K562 (cell line): ENCODE measurements around the gene MPV17L2. TPM values are rescaled to one million over a fixed set of nuclear protein-coding genes. Genes with fewer than 3 reads are reported as not detected.

Source experiments
- ATAC-seq: fragments of 200-7000 bp; cut with Tn5 transposase; 3 replicates; pipeline ENCODE4 v1.9.1; 2020; ENCODE audit warnings: moderate library complexity
- BruUV-seq: library from RNA; stranded (reverse); fragments of 400-500 nt; replicated peaks from 2 replicates; lab custom pipeline; 2021; lab: Mats Ljungman, UMichigan
- CTCF ChIA-PET: fragments of 300-600 bp; formaldehyde crosslinking; extraction: SDS; loops from one replicate; lab custom pipeline; 2021; ENCODE audit warnings: low intra/inter-chr PET ratio; lab: Yijun Ruan, JAX
- POLR2A ChIA-PET: fragments of 300-600, 350-650 bp; sonication (Branson Sonifier 250); formaldehyde crosslinking; extraction: SDS; loops from one replicate; lab custom pipeline; 2021; ENCODE audit warnings: antibody characterized with exemption, inconsistent platforms; lab: Yijun Ruan, JAX
- DNase-seq, 4 experiments: peaks; one replicate each; pipeline versions ENCODE4 v3.0.0 to v3.0.0-alpha.2; 2011 to 2018; ENCODE audit warnings: low spot score in 3 of 4, mixed read lengths in 3 of 4; ENCODE audit errors: extremely low read depth in 1 of 4
- FAIRE-seq: peaks from 2 replicates; lab custom pipeline; 2011; peaks lifted over from hg19 to GRCh38; lab: Jason Lieb, UNC
- H2AFZ ChIP-seq: 2 replicates; pipeline ENCODE4 v1.6.0; 2011; ENCODE audit warnings: low read depth, low read length, control low read depth, inconsistent platforms
- H3K27ac ChIP-seq: fragments of 200-600 bp; 3 replicates; pipeline ENCODE4 v1.8.0; 2011; ENCODE audit warnings: low read depth, mild to moderate bottlenecking, control low read depth, inconsistent platforms, low read length, moderate library complexity, mixed read lengths; ENCODE audit errors: extremely low read depth
- H3K27me3 ChIP-seq, 2 experiments: fragments of 300-600 bp in 1 of 2; 2 replicates in 1 of 2; 3 replicates in 1 of 2; pipeline versions ENCODE4 v1.6.0 to v1.8.0; 2011; ENCODE audit warnings: inconsistent platforms in 2 of 2, low read length in 2 of 2, mild to moderate bottlenecking in 1 of 2, mixed read lengths in 1 of 2, moderate library complexity in 1 of 2; ENCODE audit not compliant: control insufficient read depth in 2 of 2, insufficient read depth in 2 of 2
- H3K36me3 ChIP-seq: fragments of 300-600 bp; 3 replicates; pipeline ENCODE4 v1.8.0; 2011; ENCODE audit warnings: mild to moderate bottlenecking, low read length, inconsistent platforms; ENCODE audit not compliant: control insufficient read depth, insufficient read depth
- H3K4me1 ChIP-seq, 2 experiments: fragments of 200-600 bp in 1 of 2; replicated peaks in 1 of 2; 2 replicates in 1 of 2; 3 replicates in 1 of 2; pipeline versions ENCODE4 v1.5.1 to v1.8.0; 2011; ENCODE audit warnings: inconsistent platforms in 2 of 2, low read length in 2 of 2, mild to moderate bottlenecking in 1 of 2, mixed read lengths in 1 of 2, moderate library complexity in 1 of 2; ENCODE audit not compliant: control insufficient read depth in 2 of 2, insufficient read depth in 2 of 2
- H3K4me2 ChIP-seq: 2 replicates; pipeline ENCODE4 v1.6.1; 2011; ENCODE audit warnings: low read length, control low read depth, inconsistent platforms, mixed read lengths; ENCODE audit not compliant: insufficient read depth
- H3K4me3 ChIP-seq: fragments of 200-600 bp; sonication (generic), shearing (Covaris generic); 2 replicates; pipeline ENCODE4 v1.5.1; 2016; ENCODE audit warnings: control low read depth, inconsistent platforms
- H3K79me2 ChIP-seq: fragments of 200-600 bp; 3 replicates; pipeline ENCODE4 v1.8.0; 2011; ENCODE audit warnings: low read length, inconsistent platforms; ENCODE audit not compliant: control insufficient read depth, insufficient read depth
- H3K9ac ChIP-seq, 2 experiments: 2 replicates each; pipeline versions ENCODE4 v1.6.0 to v1.6.1; 2011; ENCODE audit warnings: low read depth in 2 of 2, low read length in 2 of 2, control low read depth in 1 of 2, inconsistent platforms in 1 of 2, mild to moderate bottlenecking in 1 of 2, mixed read lengths in 1 of 2; ENCODE audit not compliant: insufficient read depth in 1 of 2
- H3K9me1 ChIP-seq: one replicate; pipeline ENCODE4 v1.6.0; 2011; ENCODE audit warnings: inconsistent platforms, mild to moderate bottlenecking, low read length, moderate library complexity; ENCODE audit not compliant: control insufficient read depth, insufficient read depth
- H3K9me3 ChIP-seq: replicated peaks from 2 replicates; pipeline ENCODE4 v1.5.1; 2011; ENCODE audit warnings: low read depth, low read length, inconsistent platforms; ENCODE audit not compliant: control insufficient read depth, insufficient read depth
- H4K20me1 ChIP-seq: replicated peaks from 2 replicates; pipeline ENCODE4 v1.6.1; 2011; ENCODE audit warnings: low read length, inconsistent platforms, mixed read lengths; ENCODE audit not compliant: control insufficient read depth, insufficient read depth
- POU5F1 ChIP-seq: fragments of 150-350 bp; IDR thresholded peaks from 2 replicates; pipeline ENCODE4 v1.6.1; 2014; ENCODE audit warnings: borderline replicate concordance, low read length, low read depth, mild to moderate bottlenecking; ENCODE audit not compliant: partially characterized antibody
- U2AF1 ChIP-seq: fragments of 200-400 bp; formaldehyde crosslinking; optimal IDR thresholded peaks from 2 replicates; pipeline ENCODE3; 2017; ENCODE audit warnings: mild to moderate bottlenecking, low read depth, low read length, moderate library complexity
- WGBS: fragments of 100-300 bp; shearing (Covaris generic); methylation state at CpG from one replicate; pipeline ENCODE4 v1.1.6; 2016; ENCODE audit warnings: low coverage, mixed read lengths; ENCODE audit not compliant: insufficient coverage; ENCODE audit errors: missing lambda C conversion rate; 5-methylcytosine and 5-hydroxymethylcytosine counted together
- in situ Hi-C: fragments of 300-500 bp; cut with MboI; formaldehyde crosslinking; loops from 4 replicates; pipeline ENCODE4 v1.15.0; 2018; ENCODE audit warnings: inconsistent platforms, mixed read lengths
- intact Hi-C: fragments of 100-400 bp; cut with micrococcal nuclease; formaldehyde crosslinking; loops from 2 replicates; pipeline ENCODE4 v1.14.2; 2022
- polyA plus RNA-seq, 8 experiments: library from polyadenylated mRNA; depleted of rRNA in 4 of 8; stranded (reverse) in 5 of 8; unstranded in 3 of 8; fragments of >200 nt; fragmentation: Nextera tagmentation in 2 of 8; fragmentation: Illumina TruSeq in 1 of 8; extraction: Ambion mirVana in 2 of 8; extraction: Trizol in 1 of 8; gene quantifications; 2 replicates each; pipeline versions ENCODE4 v1.2.1 to v1.2.3, GENCODE V29; 2011 to 2014; ENCODE audit warnings: inconsistent platforms in 1 of 8, missing spikeins in 1 of 8
- total RNA-seq, 7 experiments: library from RNA; depleted of rRNA in 6 of 7; stranded (reverse); fragments of >200 nt in 6 of 7; fragmentation: Illumina TruSeq in 2 of 7; extraction: Trizol in 2 of 7; gene quantifications; 2 replicates each; pipeline versions ENCODE4 v1.2.1 to v1.2.3, GENCODE V29; 2011 to 2021; ENCODE audit warnings: low replicate concordance in 1 of 7
- TF ChIP-seq, protein P1 (sequence below): sonication (generic); formaldehyde crosslinking; IDR thresholded peaks from 2 replicates; pipeline ENCODE4 v1.8.1; 2023; ENCODE audit warnings: mild to moderate bottlenecking, missing genetic modification reagents

Gene MPV17L2
- total and polyA plus RNA-seq, 9 of the 15 experiments (the other 6 are each of a cell fraction or from before 2014, with no cell fraction given) = 10.6 to 60.2 (median 28.5) TPM

DNA sequence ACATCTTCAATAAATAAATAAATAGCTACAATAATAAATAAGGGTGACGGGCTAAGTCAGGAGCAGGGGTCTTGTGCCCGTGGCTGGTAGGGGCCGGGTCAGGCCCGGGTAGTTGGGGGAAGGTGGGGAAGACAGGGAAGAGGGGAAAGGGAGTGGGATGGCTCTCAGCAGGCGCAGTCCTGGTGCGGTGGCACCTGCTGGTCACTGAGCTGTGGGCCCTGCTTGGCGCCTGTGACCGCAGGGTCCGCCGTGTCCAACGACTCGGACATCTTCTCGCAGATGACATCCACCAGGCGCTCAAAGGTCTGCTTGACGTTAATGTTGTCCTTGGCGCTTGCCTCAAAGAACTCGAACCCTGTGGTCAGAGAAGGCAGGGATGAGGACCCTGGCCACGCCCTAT lies 4.3 kb downstream of the MPV17L2 start:
- Histone ChIP-seq H3K9me1 (no peaks in the 10 kb centered on the region), H3K4me2 (no peak overlapping the region), H3K27me3 (no peaks in the 10 kb centered on the region), H3K9ac (0 out of 4 replicates have a peak overlapping the region, but pooled peaks of 1 of the 2 experiments have one; percentile 4), H3K79me2 (peaks cover 22% of the 10 kb centered on the region), H3K27ac (no peak overlapping the region), H3K4me3 (no peak overlapping the region), H3K4me1 (peaks cover 14 to 42% of the 10 kb centered on the region in 2 experiments; a peak in 4 of 5 replicates), H3K9me3 (no peaks in the 10 kb centered on the region), H4K20me1 (peaks cover 6% of the 10 kb centered on the region; the same call in 1 of the 2 replicates), H3K36me3 (peaks cover 61% of the 10 kb centered on the region; the same call in 2 of the 3 replicates), H2AFZ (no peak overlapping the region)
- WGBS = 91% methylated on average over 15 of the region's 18 CpGs
- no peak for DNase-seq
- in situ Hi-C loops (no loop called here), intact Hi-C loops (no loop called here)
- no TSS peak for BruUV-seq
- CTCF ChIA-PET = no interaction called here
- ATAC-seq = no peak
- TF ChIP-seq, protein P1, sequence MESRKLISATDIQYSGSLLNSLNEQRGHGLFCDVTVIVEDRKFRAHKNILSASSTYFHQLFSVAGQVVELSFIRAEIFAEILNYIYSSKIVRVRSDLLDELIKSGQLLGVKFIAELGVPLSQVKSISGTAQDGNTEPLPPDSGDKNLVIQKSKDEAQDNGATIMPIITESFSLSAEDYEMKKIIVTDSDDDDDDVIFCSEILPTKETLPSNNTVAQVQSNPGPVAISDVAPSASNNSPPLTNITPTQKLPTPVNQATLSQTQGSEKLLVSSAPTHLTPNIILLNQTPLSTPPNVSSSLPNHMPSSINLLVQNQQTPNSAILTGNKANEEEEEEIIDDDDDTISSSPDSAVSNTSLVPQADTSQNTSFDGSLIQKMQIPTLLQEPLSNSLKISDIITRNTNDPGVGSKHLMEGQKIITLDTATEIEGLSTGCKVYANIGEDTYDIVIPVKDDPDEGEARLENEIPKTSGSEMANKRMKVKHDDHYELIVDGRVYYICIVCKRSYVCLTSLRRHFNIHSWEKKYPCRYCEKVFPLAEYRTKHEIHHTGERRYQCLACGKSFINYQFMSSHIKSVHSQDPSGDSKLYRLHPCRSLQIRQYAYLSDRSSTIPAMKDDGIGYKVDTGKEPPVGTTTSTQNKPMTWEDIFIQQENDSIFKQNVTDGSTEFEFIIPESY = peak; percentile 71
- no peak for TF ChIP-seq U2AF1
- POLR2A ChIA-PET = interaction anchor here (0.6 kb wide), 1 partner anchor 37 kb away, joined by 3 read pairs; no protein-coding TSS in a partner anchor
- no peak for FAIRE-seq

DNA sequence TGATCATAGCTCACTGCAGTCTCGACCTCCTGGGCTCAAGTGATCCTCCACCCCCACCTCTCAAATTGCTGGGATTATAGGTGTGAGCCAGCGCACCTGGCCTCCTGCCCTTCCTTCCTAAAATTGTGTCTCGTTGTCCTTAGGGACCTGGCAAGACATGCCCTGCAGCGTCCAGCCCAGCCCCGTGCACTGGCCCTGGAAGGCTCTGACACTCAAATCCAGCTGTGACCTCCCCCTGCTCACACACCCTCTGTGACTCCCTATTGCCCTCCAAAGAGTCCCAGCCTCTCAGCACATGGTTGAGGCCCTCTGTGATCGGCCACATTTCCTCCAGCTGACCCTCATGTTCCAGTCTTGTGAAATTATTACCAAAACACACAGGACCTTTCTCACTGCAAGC lies 4.9 kb downstream of the MPV17L2 start:
- H3K27ac ChIP-seq = no peak overlapping the region
- FAIRE-seq = no peak
- no peaks in the 10 kb centered on the region for H3K27me3 ChIP-seq
- peaks cover 6% of the 10 kb centered on the region; the same call in 1 of the 2 replicates for H4K20me1 ChIP-seq
- no peaks in the 10 kb centered on the region for H3K9me1 ChIP-seq
- 65% methylated on average over 5 of the region's 6 CpGs for WGBS
- H3K9me3 ChIP-seq = no peaks in the 10 kb centered on the region
- no peak for TF ChIP-seq POU5F1
- ATAC-seq = no peak
- in situ Hi-C loops (no loop called here), intact Hi-C loops (no loop called here)
- ChIA-PET CTCF (no interaction called here), POLR2A (interaction anchor here (0.6 to 1.0 kb wide), 4 partner anchors 20 to 1141 kb away, joined by 3 read pairs; no protein-coding TSS in a partner anchor)
- H3K4me3 ChIP-seq = no peak overlapping the region
- peaks cover 28% of the 10 kb centered on the region for H3K79me2 ChIP-seq
- H3K4me2 ChIP-seq = no peak overlapping the region
- H3K4me1 ChIP-seq = peaks cover 14 to 46% of the 10 kb centered on the region in 2 experiments; a peak in 4 of 5 replicates
- no peak overlapping the region for H2AFZ ChIP-seq
- no TSS peak for BruUV-seq
- H3K36me3 ChIP-seq = peaks cover 64% of the 10 kb centered on the region; the same call in 2 of the 3 replicates
- peak overlapping the region in 1 of 2 experiments; percentile 24; a peak in 1 of 4 replicates for H3K9ac ChIP-seq
- DNase-seq = no peak
